ENCODE data around the gene NRIP1.
"Not testable (repeated sequence)": the region's sequence is repeated elsewhere in the genome, so short reads cannot be mapped to it uniquely, and the experiment has no call there.

NRIP1 gene

GRCh38 chr21:14957836-14958235 lies 107.0 kb downstream of the NRIP1 start:
- no peaks in the 10 kb centered on the region for H3K4me1 ChIP-seq (ENCODE audit: control insufficient read depth, insufficient read depth, low read length)
- no peaks in the 10 kb centered on the region for H3K27me3 ChIP-seq (ENCODE audit: control insufficient read depth, insufficient read depth, low read length)
- no peak for DNase-seq (ENCODE audit: low read depth, low spot score)
- no CpG with 5 or more reads among the region's 1 CpG for WGBS (ENCODE audit: insufficient coverage, insufficient read length)
- no peaks in the 10 kb centered on the region for H3K36me3 ChIP-seq (ENCODE audit: control insufficient read depth, insufficient read depth, low read length)
- H3K27ac ChIP-seq (ENCODE audit: low read length), result no peak overlapping the region
- no peak overlapping the region for H3K4me3 ChIP-seq (ENCODE audit: low read length)
- no peaks in the 10 kb centered on the region for H3K9me3 ChIP-seq (ENCODE audit: control insufficient read depth, insufficient read depth, low read length)

- H3K4me1 ChIP-seq (ENCODE audit: control insufficient read depth, insufficient read depth, low read length), result no peaks in the 10 kb centered on the region
- no peaks in the 10 kb centered on the region for H3K27me3 ChIP-seq (ENCODE audit: control insufficient read depth, insufficient read depth, low read length)
- H3K36me3 ChIP-seq (ENCODE audit: control insufficient read depth, insufficient read depth, low read length), result no peaks in the 10 kb centered on the region
- 100% methylated on average over 2 of the region's 4 CpGs for WGBS (ENCODE audit: insufficient coverage, insufficient read length)
- H3K27ac ChIP-seq (ENCODE audit: low read length), result no peak overlapping the region
- no peaks in the 10 kb centered on the region for H3K9me3 ChIP-seq (ENCODE audit: control insufficient read depth, insufficient read depth, low read length)
- no peak overlapping the region for H3K4me3 ChIP-seq (ENCODE audit: low read length)
- DNase-seq (ENCODE audit: low read depth, low spot score), result no peak
Observed at GRCh38 chr21:14956807-14957206, 108.0 kb downstream of the NRIP1 start.

GRCh38 chr21:14955936-14956520 lies 108.8 kb downstream of the NRIP1 start:
- no peak for DNase-seq (ENCODE audit: low read depth, low spot score)
- Histone ChIP-seq H3K27me3 (ENCODE audit: control insufficient read depth, insufficient read depth, low read length) (no peaks in the 10 kb centered on the region), H3K36me3 (ENCODE audit: control insufficient read depth, insufficient read depth, low read length) (no peaks in the 10 kb centered on the region), H3K4me1 (ENCODE audit: control insufficient read depth, insufficient read depth, low read length) (no peaks in the 10 kb centered on the region), H3K9me3 (ENCODE audit: control insufficient read depth, insufficient read depth, low read length) (no peaks in the 10 kb centered on the region), H3K27ac (ENCODE audit: low read length) (no peak overlapping the region), H3K4me3 (ENCODE audit: low read length) (no peak overlapping the region)
- WGBS (ENCODE audit: insufficient coverage, insufficient read length), result no CpG with 5 or more reads among the region's 6 CpGs

- Histone ChIP-seq H3K36me3 (ENCODE audit: control insufficient read depth, insufficient read depth, low read length) (no peaks in the 10 kb centered on the region), H3K27me3 (ENCODE audit: control insufficient read depth, insufficient read depth, low read length) (no peaks in the 10 kb centered on the region), H3K9me3 (ENCODE audit: control insufficient read depth, insufficient read depth, low read length) (no peaks in the 10 kb centered on the region), H3K4me1 (ENCODE audit: control insufficient read depth, insufficient read depth, low read length) (no peaks in the 10 kb centered on the region), H3K27ac (ENCODE audit: low read length) (no peak overlapping the region), H3K4me3 (ENCODE audit: low read length) (no peak overlapping the region)
- no CpG with 5 or more reads among the region's 4 CpGs for WGBS (ENCODE audit: insufficient coverage, insufficient read length)
- no peak for DNase-seq (ENCODE audit: low read depth, low spot score)
Observed at GRCh38 chr21:14952916-14953315, 111.9 kb downstream of the NRIP1 start.

- WGBS (ENCODE audit: insufficient coverage, insufficient read length), result no CpG with 5 or more reads among the region's 4 CpGs
- H3K4me1 ChIP-seq (ENCODE audit: control insufficient read depth, insufficient read depth, low read length), result no peaks in the 10 kb centered on the region
- no peaks in the 10 kb centered on the region for H3K36me3 ChIP-seq (ENCODE audit: control insufficient read depth, insufficient read depth, low read length)
Observed at GRCh38 chr21:14949603-14950002, 115.2 kb downstream of the NRIP1 start.

GRCh38 chr21:14947613-14948160 lies 117.1 kb downstream of the NRIP1 start:
- DNase-seq (ENCODE audit: low read depth, low spot score), result no peak
- Histone ChIP-seq H3K9me3 (ENCODE audit: control insufficient read depth, insufficient read depth, low read length) (no peaks in the 10 kb centered on the region), H3K36me3 (ENCODE audit: control insufficient read depth, insufficient read depth, low read length) (no peaks in the 10 kb centered on the region), H3K4me1 (ENCODE audit: control insufficient read depth, insufficient read depth, low read length) (no peaks in the 10 kb centered on the region), H3K27ac (ENCODE audit: low read length) (no peak overlapping the region), H3K27me3 (ENCODE audit: control insufficient read depth, insufficient read depth, low read length) (no peaks in the 10 kb centered on the region), H3K4me3 (ENCODE audit: low read length) (no peak overlapping the region)
- WGBS (ENCODE audit: insufficient coverage, insufficient read length), result no CpG with 5 or more reads among the region's 5 CpGs

More at GRCh38 chr21:14949603-14950002, 115.2 kb downstream of the NRIP1 start:
- DNase-seq (ENCODE audit: low read depth, low spot score), result no peak
- Histone ChIP-seq H3K9me3 (ENCODE audit: control insufficient read depth, insufficient read depth, low read length) (no peaks in the 10 kb centered on the region), H3K4me3 (ENCODE audit: low read length) (no peak overlapping the region), H3K27ac (ENCODE audit: low read length) (no peak overlapping the region), H3K27me3 (ENCODE audit: control insufficient read depth, insufficient read depth, low read length) (no peaks in the 10 kb centered on the region)

GRCh38 chr21:14945176-14945575 lies 119.6 kb downstream of the NRIP1 start:
- Histone ChIP-seq H3K27ac (ENCODE audit: low read length) (no peak overlapping the region), H3K4me1 (ENCODE audit: control insufficient read depth, insufficient read depth, low read length) (no peaks in the 10 kb centered on the region), H3K9me3 (ENCODE audit: control insufficient read depth, insufficient read depth, low read length) (no peaks in the 10 kb centered on the region; the same call in 1 of the 2 replicates), H3K27me3 (ENCODE audit: control insufficient read depth, insufficient read depth, low read length) (no peaks in the 10 kb centered on the region), H3K36me3 (ENCODE audit: control insufficient read depth, insufficient read depth, low read length) (no peaks in the 10 kb centered on the region), H3K4me3 (ENCODE audit: low read length) (no peak overlapping the region)
- no peak for DNase-seq (ENCODE audit: low read depth, low spot score)
- WGBS (ENCODE audit: insufficient coverage, insufficient read length), result no CpG with 5 or more reads among the region's 3 CpGs

GRCh38 chr21:14943616-14944015 lies 121.2 kb downstream of the NRIP1 start:
- Histone ChIP-seq H3K27ac (ENCODE audit: low read length) (no peak overlapping the region), H3K9me3 (ENCODE audit: control insufficient read depth, insufficient read depth, low read length) (no peaks in the 10 kb centered on the region; the same call in 1 of the 2 replicates), H3K27me3 (ENCODE audit: control insufficient read depth, insufficient read depth, low read length) (no peaks in the 10 kb centered on the region), H3K36me3 (ENCODE audit: control insufficient read depth, insufficient read depth, low read length) (no peaks in the 10 kb centered on the region), H3K4me3 (ENCODE audit: low read length) (no peak overlapping the region), H3K4me1 (ENCODE audit: control insufficient read depth, insufficient read depth, low read length) (no peaks in the 10 kb centered on the region)
- no peak for DNase-seq (ENCODE audit: low read depth, low spot score)
- no CpG with 5 or more reads among the region's 3 CpGs for WGBS (ENCODE audit: insufficient coverage, insufficient read length)

GRCh38 chr21:14942801-14943490 lies 121.9 kb downstream of the NRIP1 start:
- H3K9me3 ChIP-seq (ENCODE audit: control insufficient read depth, insufficient read depth, low read length), result no peaks in the 10 kb centered on the region; the same call in 1 of the 2 replicates
- no peaks in the 10 kb centered on the region for H3K36me3 ChIP-seq (ENCODE audit: control insufficient read depth, insufficient read depth, low read length)
- H3K4me3 ChIP-seq (ENCODE audit: low read length), result no peak overlapping the region
- no peak overlapping the region for H3K27ac ChIP-seq (ENCODE audit: low read length)
- H3K27me3 ChIP-seq (ENCODE audit: control insufficient read depth, insufficient read depth, low read length), result no peaks in the 10 kb centered on the region
- no peaks in the 10 kb centered on the region for H3K4me1 ChIP-seq (ENCODE audit: control insufficient read depth, insufficient read depth, low read length)
- WGBS (ENCODE audit: insufficient coverage, insufficient read length), result no CpG with 5 or more reads among the region's 2 CpGs
- no peak for DNase-seq (ENCODE audit: low read depth, low spot score)

- H3K36me3 ChIP-seq (ENCODE audit: control insufficient read depth, insufficient read depth, low read length); H3K27ac ChIP-seq (ENCODE audit: low read length); H3K4me1 ChIP-seq (ENCODE audit: control insufficient read depth, insufficient read depth, low read length); H3K27me3 ChIP-seq (ENCODE audit: control insufficient read depth, insufficient read depth, low read length); DNase-seq (ENCODE audit: low read depth, low spot score); H3K9me3 ChIP-seq (ENCODE audit: control insufficient read depth, insufficient read depth, low read length); H3K4me3 ChIP-seq (ENCODE audit: low read length): not testable (repeated sequence)
- WGBS (ENCODE audit: insufficient coverage, insufficient read length), result no CpG with 5 or more reads among the region's 13 CpGs
Observed at GRCh38 chr21:14927324-14927723, 137.5 kb downstream of the NRIP1 start.

Measured in iPS DF 6.9 (cell line).